ENCODE measurements around the gene MAP6.
"Not testable (repeated sequence)": the region's sequence is repeated elsewhere in the genome, so short reads cannot be mapped to it uniquely, and the experiment has no call there.

Gene MAP6

GRCh38 chr11:75586395-75586794, 82.4 kb downstream of the MAP6 start:
- no peak for ATAC-seq
- TF ChIP-seq CREB5 (CRISPR knock-in tag; IDR thresholded peaks at IDR 0.05; ENCODE audit: low read depth) (no peak), BACH2 (CRISPR knock-in tag; IDR thresholded peaks at IDR 0.05; ENCODE audit: borderline replicate concordance) (no peak), ZFP3 (CRISPR knock-in tag; IDR thresholded peaks at IDR 0.05) (no peak), PPARA (CRISPR knock-in tag; IDR thresholded peaks at IDR 0.05; ENCODE audit: borderline replicate concordance) (no peak), RARB (CRISPR knock-in tag; IDR thresholded peaks at IDR 0.05) (no peak), ZNF565 (CRISPR knock-in tag; conservative IDR thresholded peaks at IDR 0.05; ENCODE audit: low read depth) (no peak), POU6F1 (CRISPR knock-in tag; IDR thresholded peaks at IDR 0.05; ENCODE audit: borderline replicate concordance, low read depth) (no peak), ISL1 (CRISPR knock-in tag; IDR thresholded peaks at IDR 0.05) (no peak), CSDC2 (CRISPR knock-in tag; IDR thresholded peaks at IDR 0.05) (no peak), GLIS3 (CRISPR knock-in tag; IDR thresholded peaks at IDR 0.05) (no peak), ZC3H10 (CRISPR knock-in tag; IDR thresholded peaks at IDR 0.05) (no peak), TSHZ2 (CRISPR knock-in tag; IDR thresholded peaks at IDR 0.05) (no peak), ARNTL (CRISPR knock-in tag; IDR thresholded peaks at IDR 0.05; ENCODE audit: borderline replicate concordance, low read depth) (no peak), TOX (CRISPR knock-in tag; IDR thresholded peaks at IDR 0.05; ENCODE audit: borderline replicate concordance) (no peak), ZFP30 (CRISPR knock-in tag; IDR thresholded peaks at IDR 0.05) (no peak)

GRCh38 chr11:75585293-75585670, 83.6 kb downstream of the MAP6 start:
- ATAC-seq = no peak
- TF ChIP-seq ZNF70 (CRISPR knock-in tag; IDR thresholded peaks at IDR 0.05) = no peak
- no peak for TF ChIP-seq PATZ1 (CRISPR knock-in tag; IDR thresholded peaks at IDR 0.05; ENCODE audit: borderline replicate concordance)

GRCh38 chr11:75584659-75585292, 84.1 kb downstream of the MAP6 start:
- not testable (repeated sequence) for ATAC-seq

- no peak for TF ChIP-seq PATZ1 (CRISPR knock-in tag; IDR thresholded peaks at IDR 0.05; ENCODE audit: borderline replicate concordance)
- TF ChIP-seq OSR1 (CRISPR knock-in tag; IDR thresholded peaks at IDR 0.05) = no peak
- no peak for TF ChIP-seq TCF4 (CRISPR knock-in tag; IDR thresholded peaks at IDR 0.05; ENCODE audit: borderline replicate concordance)
- no peak for TF ChIP-seq SNAI2 (CRISPR knock-in tag; IDR thresholded peaks at IDR 0.05)
- TF ChIP-seq ZNF8 (CRISPR knock-in tag; IDR thresholded peaks at IDR 0.05) = no peak
- no peak for TF ChIP-seq ZC3H10 (CRISPR knock-in tag; IDR thresholded peaks at IDR 0.05)
- TF ChIP-seq BACH2 (CRISPR knock-in tag; IDR thresholded peaks at IDR 0.05; ENCODE audit: borderline replicate concordance) = no peak
- TF ChIP-seq POU6F1 (CRISPR knock-in tag; IDR thresholded peaks at IDR 0.05; ENCODE audit: borderline replicate concordance, low read depth) = no peak
- peak; percentile 65 for ATAC-seq
Observed at GRCh38 chr11:75583718-75584658, 84.8 kb downstream of the MAP6 start.

Measured in SK-N-SH treated with all-trans-retinoic acid at 6 μM for 48 hours (cell line).